ENCODE data around the gene FCRL6.

The FCRL6 gene, protein sequence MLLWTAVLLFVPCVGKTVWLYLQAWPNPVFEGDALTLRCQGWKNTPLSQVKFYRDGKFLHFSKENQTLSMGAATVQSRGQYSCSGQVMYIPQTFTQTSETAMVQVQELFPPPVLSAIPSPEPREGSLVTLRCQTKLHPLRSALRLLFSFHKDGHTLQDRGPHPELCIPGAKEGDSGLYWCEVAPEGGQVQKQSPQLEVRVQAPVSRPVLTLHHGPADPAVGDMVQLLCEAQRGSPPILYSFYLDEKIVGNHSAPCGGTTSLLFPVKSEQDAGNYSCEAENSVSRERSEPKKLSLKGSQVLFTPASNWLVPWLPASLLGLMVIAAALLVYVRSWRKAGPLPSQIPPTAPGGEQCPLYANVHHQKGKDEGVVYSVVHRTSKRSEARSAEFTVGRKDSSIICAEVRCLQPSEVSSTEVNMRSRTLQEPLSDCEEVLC

GRCh38 chr1:159802111-159802510 lies at the start of gene FCRL6:
FCRL6 (plus strand) TSS chr1:159802360; CDS start chr1:159802425, 65 bp downstream.
- DNase-seq, result no peak

GRCh38 chr1:159753386-159753785 lies 48.8 kb upstream of the FCRL6 start:
- DNase-seq, result no peak

- DNase-seq, result no peak
Observed at GRCh38 chr1:159755451-159756007, 46.6 kb upstream of the FCRL6 start.

DNA sequence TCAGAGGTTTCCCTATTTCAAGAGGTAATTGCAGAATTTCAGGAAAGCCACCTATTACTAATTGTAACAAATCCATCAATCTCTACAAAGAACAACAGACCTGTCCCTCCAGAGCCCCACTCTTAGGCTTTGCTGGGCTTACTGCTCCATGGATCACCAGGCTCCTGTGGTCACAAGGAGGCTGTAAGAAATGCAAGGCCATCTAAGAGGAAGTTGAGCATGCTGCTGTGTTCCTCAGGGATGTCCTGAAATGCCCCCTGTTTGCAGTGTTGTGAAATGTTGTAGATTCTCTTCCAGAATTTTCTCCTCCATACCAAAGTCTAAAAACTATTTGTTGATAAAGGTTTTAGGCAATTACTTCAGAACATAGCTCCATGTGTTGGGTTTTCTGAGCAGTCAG lies 45.8 kb upstream of the FCRL6 start:
- DNase-seq, result no peak

DNA sequence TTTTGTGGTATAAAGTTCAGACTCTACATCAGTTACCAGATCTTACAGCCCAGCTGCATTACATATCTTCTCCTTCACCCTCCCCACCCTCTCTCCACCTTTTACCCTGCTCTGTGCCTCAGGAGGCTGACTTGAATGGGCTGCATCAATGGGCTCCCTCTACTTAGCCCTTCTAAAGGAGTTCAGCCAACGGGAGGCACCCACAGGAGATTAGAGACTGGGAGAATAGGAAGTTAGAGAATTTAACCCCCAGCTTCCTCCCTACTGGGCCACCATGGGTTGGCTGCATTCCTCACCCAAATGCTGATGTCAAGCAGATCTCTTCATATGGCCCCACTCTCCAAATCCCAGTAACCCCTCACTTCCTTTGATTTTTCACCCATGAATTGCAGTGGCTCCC lies 38.5 kb upstream of the FCRL6 start:
- no peak for DNase-seq

GRCh38 chr1:159765806-159766205 lies 36.4 kb upstream of the FCRL6 start:
- DNase-seq, result no peak

DNA sequence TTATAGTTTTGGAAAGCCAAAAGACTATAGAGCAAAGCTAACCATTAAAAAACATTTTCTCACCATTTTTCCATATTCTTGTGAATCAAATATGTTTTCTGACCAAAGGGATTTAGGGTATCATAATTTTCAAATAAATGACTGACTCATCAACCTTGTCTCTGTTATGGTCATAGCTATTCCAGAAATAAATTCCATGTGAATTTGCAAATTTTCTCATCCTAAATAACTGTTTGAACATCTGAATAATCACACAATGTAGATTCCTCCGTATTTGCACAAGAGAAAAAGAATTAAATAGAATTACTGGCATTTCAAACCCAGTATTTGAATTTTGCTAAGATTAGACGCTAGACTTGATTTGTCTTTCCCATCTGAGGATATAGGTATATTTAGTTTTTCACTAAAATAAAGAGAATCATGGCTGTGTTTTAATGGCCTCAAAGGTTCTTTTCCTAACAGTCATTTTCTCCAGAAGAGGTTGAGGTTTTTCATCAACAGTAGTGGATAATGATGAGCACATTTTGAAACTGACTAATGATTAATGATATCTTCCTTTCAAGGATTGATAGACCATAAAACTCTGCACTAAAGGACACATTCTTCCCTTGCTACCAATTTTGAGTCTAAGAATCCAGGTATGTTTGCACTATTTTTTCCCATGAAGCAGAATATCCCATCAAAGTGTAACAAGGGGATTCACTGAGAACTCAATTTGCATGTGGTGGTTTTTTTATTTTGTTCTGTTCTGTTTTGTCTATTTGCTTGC lies 30.8 kb upstream of the FCRL6 start:
- no peak for DNase-seq

DNA sequence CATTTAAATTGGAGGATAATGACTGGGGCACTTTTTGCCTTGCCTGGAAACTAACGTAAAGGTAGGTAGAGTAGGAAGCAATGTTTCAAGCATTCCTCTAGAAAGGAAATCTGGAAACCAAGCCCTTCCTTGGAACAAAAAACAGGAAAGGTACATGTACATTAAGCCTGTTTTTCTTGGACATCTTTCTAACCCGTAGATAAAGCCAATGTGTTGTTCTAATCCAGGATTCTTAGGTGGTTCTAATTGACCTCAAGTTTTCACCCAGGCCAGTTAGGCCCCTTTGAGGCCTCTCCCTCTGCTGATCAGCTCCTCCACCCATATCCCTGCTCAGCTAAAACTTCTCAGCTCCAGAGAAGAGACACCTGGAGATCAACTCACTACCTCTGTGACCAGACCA lies 27.7 kb upstream of the FCRL6 start:
- no peak for DNase-seq

DNA sequence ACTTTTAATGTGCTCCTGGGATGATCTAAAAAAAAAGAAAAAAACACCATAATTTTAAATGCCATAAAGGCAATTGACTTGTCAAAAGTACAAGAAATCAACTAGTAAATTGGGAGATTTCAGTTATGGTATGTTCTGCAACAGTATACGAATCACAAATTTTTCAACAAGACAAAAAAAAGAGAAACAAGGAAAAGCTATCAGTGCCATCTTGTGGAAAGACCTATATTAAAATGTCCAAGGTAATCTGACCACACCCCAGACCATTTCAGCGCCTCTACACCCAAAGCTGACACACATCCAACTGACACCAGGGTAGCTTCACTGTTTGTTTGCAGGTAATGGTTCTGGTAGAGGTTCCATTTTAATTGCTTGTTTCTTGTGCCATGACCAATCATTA lies 26.4 kb upstream of the FCRL6 start:
- DNase-seq, result no peak

GRCh38 chr1:159778266-159778665 lies 23.9 kb upstream of the FCRL6 start:
- no peak for DNase-seq

DNA sequence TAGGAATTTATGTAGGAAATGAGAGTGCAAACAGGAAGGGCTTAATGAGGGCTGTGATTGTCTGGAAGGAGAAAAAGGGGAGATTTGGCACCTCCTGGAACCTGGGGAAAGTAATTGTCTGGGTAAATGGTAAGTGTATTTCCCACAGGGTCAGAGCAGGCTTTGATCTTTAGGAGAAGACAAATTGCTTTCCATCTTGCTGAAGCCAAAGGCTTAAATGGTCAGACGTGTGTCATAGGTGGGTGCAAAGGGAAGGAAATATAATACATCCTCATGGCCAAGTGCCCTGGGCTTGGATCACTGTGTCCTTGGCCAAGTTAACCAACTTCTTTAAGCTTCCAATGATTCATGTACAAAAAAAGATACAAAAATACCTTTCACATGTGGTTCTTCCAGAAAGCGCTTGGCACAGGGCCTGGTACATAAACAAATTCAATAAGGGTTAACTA lies 22.7 kb upstream of the FCRL6 start:
- no peak for DNase-seq

DNA sequence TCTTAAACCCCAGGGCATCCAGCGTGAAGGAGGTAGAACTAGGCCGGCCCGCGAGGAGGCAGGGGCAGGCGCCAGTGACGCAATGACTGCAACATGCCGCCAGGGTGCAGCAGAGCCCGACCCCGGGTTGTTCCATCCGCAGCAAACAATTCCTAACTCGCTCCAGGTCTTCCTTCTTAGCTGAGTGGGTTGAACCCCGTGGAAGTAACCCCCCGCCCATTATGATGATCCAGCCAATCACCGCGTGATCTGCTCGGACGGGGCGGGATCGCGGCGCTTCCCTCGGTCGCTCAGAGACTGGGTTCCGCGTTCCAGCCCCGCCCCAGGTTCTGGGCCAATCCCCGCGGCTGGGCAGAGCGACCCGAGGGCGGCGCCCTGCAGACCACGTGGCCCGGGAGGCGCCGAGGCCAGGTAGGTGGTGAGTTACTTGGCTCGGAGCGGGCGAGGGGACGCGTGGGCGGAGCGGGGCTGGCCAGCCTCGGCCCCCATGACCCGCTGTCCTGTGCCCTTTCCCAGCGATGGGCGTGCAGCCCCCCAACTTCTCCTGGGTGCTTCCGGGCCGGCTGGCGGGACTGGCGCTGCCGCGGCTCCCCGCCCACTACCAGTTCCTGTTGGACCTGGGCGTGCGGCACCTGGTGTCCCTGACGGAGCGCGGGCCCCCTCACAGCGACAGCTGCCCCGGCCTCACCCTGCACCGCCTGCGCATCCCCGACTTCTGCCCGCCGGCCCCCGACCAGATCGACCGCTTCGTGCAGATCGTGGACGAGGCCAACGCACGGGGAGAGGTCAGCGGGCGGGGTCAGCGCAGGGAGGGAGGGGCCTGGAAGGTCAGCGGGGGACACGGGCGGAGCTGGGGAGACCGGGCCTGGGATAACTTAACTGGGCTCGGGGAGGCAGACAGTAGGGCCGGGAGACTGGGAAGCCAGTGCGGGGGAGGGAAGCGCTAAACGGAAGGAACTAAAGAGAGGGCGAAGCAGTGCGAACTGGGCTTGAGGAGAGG lies 21.3 kb upstream of the FCRL6 start, which contains the start of gene DUSP23:
Gene DUSP23, plus strand, starts transcription at position 380 of the 1,000 bp plus-strand sequence. Its CDS starts 139 bp downstream, at position 519.
- DNase-seq, result peak; percentile 99

DNA sequence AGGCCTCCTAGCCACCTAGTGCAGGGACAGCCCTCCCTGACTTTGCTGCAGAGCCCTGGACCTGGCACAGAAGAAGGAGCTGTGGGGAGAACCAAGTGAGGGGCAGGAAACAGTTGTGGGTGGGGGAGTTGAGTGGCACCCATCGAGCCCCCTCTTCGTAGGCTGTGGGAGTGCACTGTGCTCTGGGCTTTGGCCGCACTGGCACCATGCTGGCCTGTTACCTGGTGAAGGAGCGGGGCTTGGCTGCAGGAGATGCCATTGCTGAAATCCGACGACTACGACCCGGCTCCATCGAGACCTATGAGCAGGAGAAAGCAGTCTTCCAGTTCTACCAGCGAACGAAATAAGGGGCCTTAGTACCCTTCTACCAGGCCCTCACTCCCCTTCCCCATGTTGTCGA lies 20.2 kb upstream of the FCRL6 start:
- no peak for DNase-seq

GRCh38 chr1:159783724-159784123 lies 18.4 kb upstream of the FCRL6 start:
- peak; percentile 57 for DNase-seq

DNA sequence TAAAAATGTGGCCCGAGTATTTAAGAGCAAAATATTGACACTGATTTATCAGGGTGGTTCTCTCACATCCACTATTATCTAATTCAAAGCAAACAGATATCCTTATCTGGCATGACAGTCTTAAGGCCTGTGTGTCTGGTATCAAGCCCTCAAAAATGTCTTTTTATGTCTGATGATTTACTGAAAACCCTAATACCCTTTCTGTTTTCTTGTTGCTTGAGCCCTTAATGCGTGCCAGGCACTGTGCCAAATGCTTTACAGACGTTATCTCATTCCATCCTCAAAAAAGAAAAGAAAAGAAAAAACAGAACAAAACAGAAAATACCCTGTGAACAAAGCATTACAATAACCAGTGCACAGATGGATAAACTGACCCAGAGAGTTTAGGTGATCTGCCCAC lies 15.7 kb upstream of the FCRL6 start:
- DNase-seq, result no peak

DNA sequence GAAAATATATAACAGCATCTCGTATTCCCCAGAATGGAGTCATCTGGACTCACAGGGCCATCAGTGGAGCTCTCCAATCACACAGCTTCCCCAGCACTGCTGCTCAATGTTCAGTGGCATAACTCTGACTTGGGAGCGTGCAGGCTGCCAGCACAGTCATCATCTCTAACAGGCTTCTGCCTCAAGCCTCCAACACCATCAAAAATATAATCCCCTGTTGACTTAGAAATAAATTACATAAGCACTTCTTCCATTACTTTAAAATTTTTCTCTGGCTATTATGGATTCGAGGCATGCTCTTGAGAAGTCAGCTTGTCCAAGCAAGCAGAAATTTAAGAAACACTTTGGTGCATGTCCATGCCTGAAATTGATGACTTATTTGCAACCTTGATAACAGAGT lies 15.2 kb upstream of the FCRL6 start:
- DNase-seq, result no peak

DNA sequence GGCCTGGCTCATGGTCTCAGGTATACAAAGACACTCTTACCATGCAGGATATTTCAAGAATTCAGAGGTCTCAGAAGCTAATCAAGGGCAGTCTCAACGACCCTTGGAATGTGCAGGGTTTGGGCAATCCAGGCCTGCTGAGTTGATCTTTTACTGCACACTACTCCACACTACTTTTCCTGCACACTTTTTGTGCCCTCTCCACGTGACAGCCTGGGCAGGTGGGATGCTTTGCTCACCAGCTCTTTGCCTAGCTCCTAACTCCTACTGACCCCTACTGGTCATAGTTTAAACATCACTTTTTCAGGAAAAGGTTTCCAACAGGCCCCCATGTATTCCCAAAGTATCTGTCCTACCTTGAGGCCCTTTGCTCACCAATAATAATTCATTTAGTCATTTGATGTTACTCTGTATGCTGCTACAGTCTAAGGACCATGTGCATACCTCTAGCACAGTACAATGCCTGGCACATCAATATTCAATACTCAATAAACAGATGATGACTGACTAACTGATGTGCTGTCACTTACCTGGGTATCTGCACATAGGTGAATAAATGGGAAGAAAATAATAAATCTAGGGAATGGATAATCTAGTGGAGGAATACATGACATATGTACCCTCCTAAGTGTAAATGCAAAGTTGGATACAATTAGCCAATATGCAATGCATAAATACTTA lies 11.8 kb upstream of the FCRL6 start:
- peak; percentile 56 for DNase-seq

DNA sequence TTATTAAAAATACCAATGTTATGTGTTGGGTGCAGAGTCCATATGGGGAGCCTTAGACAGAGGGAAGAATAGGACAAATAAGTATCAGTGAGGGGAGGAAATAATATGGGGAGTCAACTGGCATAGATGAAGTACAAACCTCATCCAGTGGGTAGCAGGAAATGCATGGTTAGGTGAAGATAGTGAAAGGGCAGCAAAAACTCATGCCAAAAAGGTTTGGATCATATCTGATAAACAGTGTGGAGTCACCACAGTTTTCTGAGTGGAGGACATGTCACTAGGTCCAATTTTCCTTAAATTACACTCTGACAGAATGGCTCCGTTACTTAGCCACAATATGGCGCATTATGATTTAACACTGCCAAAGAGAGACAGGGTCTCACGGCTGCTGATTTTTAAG lies 11.1 kb upstream of the FCRL6 start:
- no peak for DNase-seq

DNA sequence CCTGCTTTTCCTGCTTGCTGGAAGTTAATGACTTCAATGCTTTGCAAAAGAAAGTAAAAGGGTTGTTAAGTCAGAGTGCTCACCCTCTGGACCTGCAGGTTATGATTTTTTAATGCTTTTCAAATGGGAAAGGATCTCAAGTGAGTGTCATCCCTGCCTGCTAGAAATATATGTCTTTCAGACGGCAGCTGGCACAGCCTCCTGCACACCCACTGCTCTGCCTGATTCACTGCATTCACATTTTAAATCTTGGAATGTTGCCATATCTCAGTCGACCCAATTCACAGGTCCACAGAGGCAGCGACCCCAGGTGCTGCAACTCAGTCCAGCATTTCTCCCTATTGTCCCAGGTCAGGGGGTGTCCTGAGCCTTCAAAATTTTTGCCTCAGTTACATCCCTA lies 10.7 kb upstream of the FCRL6 start:
- DNase-seq, result no peak

DNA sequence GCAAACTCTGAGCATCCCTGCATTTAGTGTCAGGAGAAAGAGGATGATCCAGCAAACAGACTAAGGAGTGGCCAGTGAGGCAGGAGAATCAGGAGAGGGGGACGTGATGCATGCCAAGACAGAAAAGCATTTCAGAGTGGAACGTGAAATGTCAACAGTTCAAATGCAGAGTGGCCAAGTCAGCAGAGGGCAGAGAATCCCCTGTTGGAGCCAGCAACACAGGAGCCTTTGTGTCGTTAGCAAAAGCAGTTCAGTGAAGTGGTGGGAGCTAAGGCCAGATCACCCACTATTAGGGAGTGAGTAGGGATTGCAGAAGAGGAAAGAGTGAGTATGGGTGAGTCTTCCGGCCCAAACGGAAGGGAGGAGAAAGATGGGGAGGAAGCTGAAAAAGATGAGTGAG lies 6.6 kb upstream of the FCRL6 start:
- peak; percentile 55 for DNase-seq

DNA sequence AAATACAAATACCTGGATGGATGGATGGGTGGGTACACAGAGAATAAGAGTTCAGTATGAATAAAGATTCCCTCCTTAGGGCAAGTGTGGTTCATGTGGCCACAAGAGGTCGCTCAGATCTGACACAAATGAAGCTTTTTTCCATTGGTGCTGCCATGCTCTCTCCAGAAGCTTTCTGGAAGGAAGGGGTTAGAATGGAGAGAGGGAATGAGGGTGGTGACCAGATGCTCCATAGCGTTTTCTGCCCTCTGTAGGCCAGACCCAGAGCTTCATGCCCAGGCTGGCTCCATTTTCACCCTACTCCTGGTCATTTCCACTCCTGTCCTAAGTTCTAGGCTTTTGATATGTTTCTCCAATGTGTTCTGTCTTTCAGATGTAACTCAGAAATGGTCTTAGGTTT lies 3.3 kb upstream of the FCRL6 start:
- peak; percentile 86 for DNase-seq

DNA sequence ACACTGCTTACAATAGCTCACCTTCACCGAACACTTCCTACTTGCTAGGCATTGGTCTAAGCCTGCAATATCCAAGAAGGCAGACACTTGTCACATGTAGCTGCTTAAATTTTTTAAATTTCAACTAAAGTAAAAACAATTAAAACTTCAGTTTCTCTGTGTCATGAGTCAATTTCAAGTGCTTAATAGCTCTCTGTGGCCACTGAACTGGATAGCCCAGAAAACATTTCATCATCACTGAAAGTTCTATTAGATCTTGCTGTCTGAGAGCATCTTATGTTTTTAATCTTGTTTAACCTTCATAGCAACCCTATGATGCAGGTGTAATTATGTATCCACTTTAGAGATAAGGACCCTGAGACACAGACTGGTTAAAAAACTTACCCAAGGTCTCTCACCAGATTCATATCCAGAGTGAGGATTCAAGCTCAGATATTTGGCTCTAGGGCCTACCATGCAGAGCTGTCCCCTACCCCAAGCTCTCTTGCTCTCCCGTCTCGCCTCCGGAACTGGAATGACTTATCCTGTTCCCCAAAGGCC lies 2.6 kb upstream of the FCRL6 start:
- no peak for DNase-seq
